HG03558 (cell line): ENCODE measurements around the gene SLC8A1.

Experiments used
- ATAC-seq: cut with Tn5 transposase; IDR thresholded peaks from one replicate; pipeline ENCODE4 v1.9.1; 2021; ENCODE audit warnings: moderate number of reproducible peaks; ENCODE audit not compliant: unreplicated experiment; ENCODE audit errors: extremely low read depth

Gene SLC8A1

GRCh38 chr2:40128796-40129195 is 323.1 kb downstream of the SLC8A1 start:
- ATAC-seq: no peak

- ATAC-seq: no peak
Measured at GRCh38 chr2:40127890-40128557, 323.9 kb downstream of the SLC8A1 start.

- ATAC-seq: no peak
Measured at GRCh38 chr2:40127146-40127545, 324.7 kb downstream of the SLC8A1 start.

- no peak for ATAC-seq
Measured at GRCh38 chr2:40126006-40126405, 325.9 kb downstream of the SLC8A1 start.

GRCh38 chr2:40123746-40124145 is 328.1 kb downstream of the SLC8A1 start:
- ATAC-seq: no peak

GRCh38 chr2:40123326-40123725 is 328.6 kb downstream of the SLC8A1 start:
- ATAC-seq: no peak

- no peak for ATAC-seq
Measured at GRCh38 chr2:40120957-40121356, 330.9 kb downstream of the SLC8A1 start.

GRCh38 chr2:40120026-40120425 is 331.9 kb downstream of the SLC8A1 start:
- ATAC-seq: no peak

- ATAC-seq: no peak
Measured at GRCh38 chr2:40118622-40119021, 333.3 kb downstream of the SLC8A1 start.

GRCh38 chr2:40115894-40116293 is 336.0 kb downstream of the SLC8A1 start:
- no peak for ATAC-seq

GRCh38 chr2:40115348-40115747 is 336.5 kb downstream of the SLC8A1 start:
- ATAC-seq: no peak

- no peak for ATAC-seq
Measured at GRCh38 chr2:40113997-40114396, 337.9 kb downstream of the SLC8A1 start.

GRCh38 chr2:40113272-40113968 is 338.5 kb downstream of the SLC8A1 start:
- ATAC-seq: no peak

- no peak for ATAC-seq
Measured at GRCh38 chr2:40109381-40109780, 342.5 kb downstream of the SLC8A1 start.

- no peak for ATAC-seq
Measured at GRCh38 chr2:40108851-40109250, 343.0 kb downstream of the SLC8A1 start.

- ATAC-seq: no peak
Measured at GRCh38 chr2:40106061-40106460, 345.8 kb downstream of the SLC8A1 start.

- no peak for ATAC-seq
Measured at GRCh38 chr2:40105593-40105992, 346.3 kb downstream of the SLC8A1 start.

GRCh38 chr2:40103590-40103989 is 348.3 kb downstream of the SLC8A1 start:
- ATAC-seq: no peak

- no peak for ATAC-seq
Measured at GRCh38 chr2:40103163-40103562, 348.7 kb downstream of the SLC8A1 start.

GRCh38 chr2:40102447-40102846 is 349.4 kb downstream of the SLC8A1 start:
- no peak for ATAC-seq

- peak; percentile 84 for ATAC-seq
Measured at GRCh38 chr2:40101131-40101575, 350.7 kb downstream of the SLC8A1 start.

- ATAC-seq: no peak
Measured at GRCh38 chr2:40100676-40101075, 351.2 kb downstream of the SLC8A1 start.
